ENCODE results near the gene RASAL2. TPM values are rescaled to one million over a fixed set of nuclear protein-coding genes. Genes with fewer than 3 reads are reported as not detected.
"Not testable (repeated sequence)": the region's sequence is repeated elsewhere in the genome, so short reads cannot be mapped to it uniquely, and the experiment has no call there.

The RASAL2 gene
- total and polyA plus RNA-seq, 5 donors, result 6.9 to 34.3 (median 28.4) TPM

DNA sequence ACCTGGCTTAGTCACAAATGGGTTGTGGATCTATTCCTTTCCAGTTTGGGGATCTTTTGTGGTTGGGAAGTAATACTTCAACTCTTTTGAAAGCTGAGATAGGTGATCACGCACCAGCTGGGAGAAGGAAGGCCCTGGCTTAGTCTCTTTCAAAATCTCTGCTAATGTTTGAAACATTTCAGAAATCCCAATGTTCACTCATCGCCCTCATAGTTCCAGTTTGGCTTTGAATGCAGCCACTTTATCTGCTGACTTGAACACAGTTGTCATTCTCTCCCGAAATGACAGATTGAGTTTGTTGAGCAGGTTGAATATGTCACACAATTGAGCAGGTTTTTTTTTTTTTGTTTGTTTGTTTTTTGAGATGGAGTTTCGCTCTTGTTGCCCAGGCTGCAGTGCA is 24.6 kb downstream of the RASAL2 start:
- no peak for DNase-seq
- H3K4me1 ChIP-seq (ENCODE audit: control insufficient read depth, insufficient read depth, low read length), result peaks cover 2% of the 10 kb centered on the region
- 98% methylated on average over 4 of the region's 4 CpGs for WGBS
- ATAC-seq, result no peak
- H3K27ac ChIP-seq (ENCODE audit: low read length), result no peak overlapping the region
- no peaks in the 10 kb centered on the region for H3K27me3 ChIP-seq (ENCODE audit: control insufficient read depth, insufficient read depth)
- intact Hi-C loops (cut with DNase I), result no loop called here
- no peaks in the 10 kb centered on the region for H3K9me3 ChIP-seq (ENCODE audit: control insufficient read depth, low read length)
- H3K4me3 ChIP-seq (ENCODE audit: low read length), result no peak overlapping the region

DNA sequence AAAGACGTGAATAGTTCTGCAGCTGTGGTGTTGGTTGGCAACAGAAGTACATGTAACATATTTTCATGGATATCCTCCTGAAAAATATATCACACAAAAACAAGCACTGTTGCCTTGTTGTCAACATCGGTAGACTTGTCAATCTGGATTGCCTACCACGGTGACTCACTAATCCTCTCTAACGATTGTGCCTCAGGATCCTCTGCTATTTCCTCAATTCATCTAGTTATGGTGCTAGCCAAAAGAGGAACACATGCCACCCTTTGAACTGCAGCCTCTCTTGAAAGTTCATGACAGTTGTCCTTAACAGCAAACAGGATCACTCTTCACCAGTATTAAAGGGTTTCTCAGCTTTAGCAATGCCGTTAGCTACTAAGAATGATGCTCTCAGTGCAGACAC is 25.7 kb downstream of the RASAL2 start:
- no peak for DNase-seq
- no peaks in the 10 kb centered on the region for H3K9me3 ChIP-seq (ENCODE audit: control insufficient read depth, low read length)
- 68% methylated on average over 5 of the region's 5 CpGs for WGBS
- H3K27me3 ChIP-seq (ENCODE audit: control insufficient read depth, insufficient read depth), result no peaks in the 10 kb centered on the region
- no peak overlapping the region for H3K4me3 ChIP-seq (ENCODE audit: low read length)
- ATAC-seq, result peak in 1 of 2 donors; percentile 16
- H3K27ac ChIP-seq (ENCODE audit: low read length), result no peak overlapping the region
- intact Hi-C loops (cut with DNase I), result no loop called here
- H3K4me1 ChIP-seq (ENCODE audit: control insufficient read depth, insufficient read depth, low read length), result peaks cover 2% of the 10 kb centered on the region

DNA sequence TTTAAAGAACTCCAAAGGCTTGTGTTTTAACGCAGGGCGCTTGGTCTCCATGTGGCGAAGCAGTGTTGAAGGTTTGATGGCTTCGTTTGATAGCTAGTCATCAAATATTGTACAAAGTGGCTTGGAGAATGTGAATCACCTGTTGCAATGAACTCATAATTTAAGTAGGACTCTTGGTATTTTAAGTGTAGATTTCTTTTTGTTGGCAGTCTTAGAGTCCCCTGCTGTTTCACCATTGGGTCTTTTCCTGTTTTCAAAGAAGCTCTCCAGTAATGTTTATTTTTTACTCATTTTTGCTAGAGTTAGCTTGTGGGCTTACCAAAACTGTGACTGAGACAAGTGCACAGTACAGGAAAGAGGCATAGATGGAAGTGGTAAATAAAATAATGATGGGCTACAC is 26.2 kb downstream of the RASAL2 start:
- Histone ChIP-seq H3K27ac (ENCODE audit: low read length) (no peak overlapping the region), H3K27me3 (ENCODE audit: control insufficient read depth, insufficient read depth) (no peaks in the 10 kb centered on the region), H3K9me3 (ENCODE audit: control insufficient read depth, low read length) (no peaks in the 10 kb centered on the region), H3K4me1 (ENCODE audit: control insufficient read depth, insufficient read depth, low read length) (peaks cover 2% of the 10 kb centered on the region), H3K4me3 (ENCODE audit: low read length) (no peak overlapping the region)
- ATAC-seq (no peak), DNase-seq (no peak)
- WGBS, result 97% methylated on average over 4 of the region's 4 CpGs
- intact Hi-C loops (cut with DNase I), result no loop called here

GRCh38 chr1:178120520-178121052 is 26.7 kb downstream of the RASAL2 start:
- H3K27ac ChIP-seq (ENCODE audit: low read length); ATAC-seq; H3K4me3 ChIP-seq (ENCODE audit: low read length); DNase-seq; H3K4me1 ChIP-seq (ENCODE audit: control insufficient read depth, insufficient read depth, low read length); intact Hi-C loops (cut with DNase I); H3K9me3 ChIP-seq (ENCODE audit: control insufficient read depth, low read length); H3K27me3 ChIP-seq (ENCODE audit: control insufficient read depth, insufficient read depth): not testable (repeated sequence)
- WGBS, result 94% methylated on average over 7 of the region's 7 CpGs

DNA sequence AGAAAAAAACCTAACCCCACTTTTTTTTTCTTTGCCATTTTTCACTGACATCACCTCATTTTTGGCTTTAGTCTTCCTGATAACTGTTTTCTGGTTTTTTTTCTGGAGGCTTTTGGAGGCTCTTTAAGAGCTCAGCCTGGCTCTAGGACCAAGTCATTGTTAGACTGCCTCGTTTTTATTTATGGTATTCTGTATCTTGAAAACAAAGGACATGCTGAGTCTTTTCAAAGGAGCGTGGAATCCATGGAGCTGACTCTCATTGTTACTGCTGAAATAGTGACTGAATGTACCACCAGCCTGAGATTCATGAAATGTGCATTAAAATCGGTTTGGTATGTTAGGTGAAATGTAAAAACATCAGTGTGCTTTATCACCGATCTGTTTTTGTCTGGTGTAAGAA is 28.0 kb downstream of the RASAL2 start:
- 59% methylated on average over 4 of the region's 4 CpGs for WGBS
- no peak overlapping the region for H3K4me3 ChIP-seq (ENCODE audit: low read length)
- intact Hi-C loops (cut with DNase I), result no loop called here
- H3K9me3 ChIP-seq (ENCODE audit: control insufficient read depth, low read length), result no peaks in the 10 kb centered on the region
- no peak for DNase-seq
- no peak overlapping the region for H3K27ac ChIP-seq (ENCODE audit: low read length)
- H3K27me3 ChIP-seq (ENCODE audit: control insufficient read depth, insufficient read depth), result no peaks in the 10 kb centered on the region
- no peak for ATAC-seq
- H3K4me1 ChIP-seq (ENCODE audit: control insufficient read depth, insufficient read depth, low read length), result no peaks in the 10 kb centered on the region

GRCh38 chr1:178122283-178122682 is 28.4 kb downstream of the RASAL2 start:
- WGBS, result 66% methylated on average over 1 of the region's 1 CpG
- ATAC-seq, result no peak
- no peaks in the 10 kb centered on the region for H3K4me1 ChIP-seq (ENCODE audit: control insufficient read depth, insufficient read depth, low read length)
- H3K4me3 ChIP-seq (ENCODE audit: low read length), result no peak overlapping the region
- no peak overlapping the region for H3K27ac ChIP-seq (ENCODE audit: low read length)
- no peaks in the 10 kb centered on the region for H3K27me3 ChIP-seq (ENCODE audit: control insufficient read depth, insufficient read depth)
- intact Hi-C loops (cut with DNase I), result no loop called here
- no peak for DNase-seq
- H3K9me3 ChIP-seq (ENCODE audit: control insufficient read depth, low read length), result no peaks in the 10 kb centered on the region

GRCh38 chr1:178124115-178124514 is 30.2 kb downstream of the RASAL2 start:
- intact Hi-C loops (cut with DNase I), result no loop called here
- no peaks in the 10 kb centered on the region for H3K9me3 ChIP-seq (ENCODE audit: control insufficient read depth, low read length)
- no peak overlapping the region for H3K4me3 ChIP-seq (ENCODE audit: low read length)
- no peaks in the 10 kb centered on the region for H3K4me1 ChIP-seq (ENCODE audit: control insufficient read depth, insufficient read depth, low read length)
- no peak for DNase-seq
- no peaks in the 10 kb centered on the region for H3K27me3 ChIP-seq (ENCODE audit: control insufficient read depth, insufficient read depth)
- no peak for ATAC-seq
- H3K27ac ChIP-seq (ENCODE audit: low read length), result no peak overlapping the region

DNA sequence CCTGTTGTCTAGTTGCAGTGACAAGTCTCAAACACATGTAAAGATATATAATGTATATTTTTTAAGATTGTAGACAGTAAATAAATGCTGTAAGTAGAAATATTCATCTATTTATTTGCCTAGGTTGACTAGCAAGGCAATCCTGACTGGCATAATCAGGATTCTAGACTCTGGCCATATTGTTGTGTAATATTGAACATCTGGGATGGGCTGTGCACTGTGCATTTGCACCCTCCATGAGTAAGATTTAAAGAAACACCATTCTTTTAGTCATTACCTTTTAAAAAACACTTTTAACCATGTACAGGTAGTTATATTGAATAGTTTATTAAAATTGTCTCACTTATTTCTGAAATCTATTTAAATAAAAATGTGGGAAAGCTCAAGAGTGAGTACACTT is 32.4 kb downstream of the RASAL2 start:
- no peaks in the 10 kb centered on the region for H3K4me1 ChIP-seq (ENCODE audit: control insufficient read depth, insufficient read depth, low read length)
- intact Hi-C loops (cut with DNase I), result no loop called here
- no peak overlapping the region for H3K4me3 ChIP-seq (ENCODE audit: low read length)
- H3K27ac ChIP-seq (ENCODE audit: low read length), result no peak overlapping the region
- no peaks in the 10 kb centered on the region for H3K27me3 ChIP-seq (ENCODE audit: control insufficient read depth, insufficient read depth)
- no peaks in the 10 kb centered on the region for H3K9me3 ChIP-seq (ENCODE audit: control insufficient read depth, low read length)
- ATAC-seq, result no peak
- DNase-seq, result no peak

DNA sequence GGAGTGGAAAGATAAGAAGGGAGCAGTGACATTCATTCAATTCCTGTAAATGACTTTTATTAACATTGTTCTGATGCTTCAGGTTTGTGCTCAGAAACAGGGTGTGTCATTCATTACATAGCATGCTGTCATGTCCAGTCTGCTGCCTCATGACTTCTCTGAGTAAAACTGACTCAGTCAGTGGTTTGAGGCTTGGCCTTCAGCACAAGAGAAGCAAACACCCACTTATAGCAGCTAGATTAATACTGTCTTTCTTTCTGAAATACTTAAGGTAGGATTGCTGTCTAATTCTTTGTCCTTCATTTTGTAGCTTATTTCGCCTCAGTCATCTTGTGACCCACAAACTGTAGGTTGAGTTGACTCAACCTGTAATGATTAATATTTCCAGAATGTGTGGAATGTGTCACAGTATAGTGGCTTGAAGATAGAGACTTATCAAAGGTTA is 32.9 kb downstream of the RASAL2 start:
- Histone ChIP-seq H3K9me3 (ENCODE audit: control insufficient read depth, low read length) (no peaks in the 10 kb centered on the region), H3K27me3 (ENCODE audit: control insufficient read depth, insufficient read depth) (no peaks in the 10 kb centered on the region), H3K27ac (ENCODE audit: low read length) (no peak overlapping the region), H3K4me1 (ENCODE audit: control insufficient read depth, insufficient read depth, low read length) (no peaks in the 10 kb centered on the region), H3K4me3 (ENCODE audit: low read length) (no peak overlapping the region)
- no peak for DNase-seq
- intact Hi-C loops (cut with DNase I), result no loop called here
- peak; percentile 76 to 86 for ATAC-seq
- WGBS, result 89% methylated on average over 1 of the region's 1 CpG

- no peak overlapping the region for H3K4me3 ChIP-seq (ENCODE audit: low read length)
- ATAC-seq (no peak), DNase-seq (no peak)
- no peak overlapping the region for H3K27ac ChIP-seq (ENCODE audit: low read length)
- no peaks in the 10 kb centered on the region for H3K9me3 ChIP-seq (ENCODE audit: control insufficient read depth, low read length)
- intact Hi-C loops (cut with DNase I), result no loop called here
- H3K4me1 ChIP-seq (ENCODE audit: control insufficient read depth, insufficient read depth, low read length), result peaks cover 1% of the 10 kb centered on the region
- 91% methylated on average over 2 of the region's 2 CpGs for WGBS
- no peaks in the 10 kb centered on the region for H3K27me3 ChIP-seq (ENCODE audit: control insufficient read depth, insufficient read depth)
These were observed 33.7 kb downstream of the RASAL2 start for GRCh38 chr1:178127482-178128191.

- 58% methylated on average over 3 of the region's 3 CpGs for WGBS
- Histone ChIP-seq H3K4me3 (ENCODE audit: low read length) (no peak overlapping the region), H3K9me3 (ENCODE audit: control insufficient read depth, low read length) (no peaks in the 10 kb centered on the region), H3K27ac (ENCODE audit: low read length) (no peak overlapping the region), H3K4me1 (ENCODE audit: control insufficient read depth, insufficient read depth, low read length) (peaks cover 3% of the 10 kb centered on the region), H3K27me3 (ENCODE audit: control insufficient read depth, insufficient read depth) (no peaks in the 10 kb centered on the region)
- ATAC-seq, result no peak
- intact Hi-C loops (cut with DNase I), result no loop called here
- no peak for DNase-seq
These were observed 39.5 kb downstream of the RASAL2 start for GRCh38 chr1:178133239-178133989.

All from right cardiac atrium (tissue), 5 donors.